ENCODE results near the gene ZNG1A. TPM values are rescaled to one million over a fixed set of nuclear protein-coding genes. Genes with fewer than 3 reads are reported as not detected.
"Not testable (repeated sequence)": the region's sequence is repeated elsewhere in the genome, so short reads cannot be mapped to it uniquely, and the experiment has no call there.

ZNG1A gene
- total RNA-seq, 1 experiment from 2014 or later = 31.1 TPM

- H2AK5ac ChIP-seq (ENCODE audit: insufficient read length, low read length); H3T11ph ChIP-seq (ENCODE audit: low read length); H3K9me3 Mint-ChIP-seq; H4K91ac ChIP-seq (ENCODE audit: insufficient read length, low read depth, low read length); H3K27ac ChIP-seq (ENCODE audit: insufficient read length, low read depth, low read length); H3K9me3 ChIP-seq (ENCODE audit: control insufficient read depth, low read depth, low read length); H2BK20ac ChIP-seq (ENCODE audit: low read depth, low read length, poor library complexity, severe bottlenecking); H3K14ac ChIP-seq (ENCODE audit: insufficient read depth, low read length); H2BK120ac ChIP-seq (ENCODE audit: low read depth, low read length, poor library complexity, severe bottlenecking); H3K9ac ChIP-seq (ENCODE audit: extremely low read depth, insufficient read length, low read length); H3K23ac ChIP-seq (ENCODE audit: insufficient read length, low read depth, low read length); H2BK15ac ChIP-seq (ENCODE audit: low read depth, low read length); H2BK5ac ChIP-seq (ENCODE audit: insufficient read length, low read length); H4K20me1 ChIP-seq (ENCODE audit: control insufficient read depth, insufficient read depth, insufficient read length); H2AFZ ChIP-seq (ENCODE audit: low read length); H3K23me2 ChIP-seq (ENCODE audit: insufficient read length, low read depth, low read length, poor library complexity, severe bottlenecking); H3K4ac ChIP-seq (ENCODE audit: low read depth, low read length); H3K4me1 ChIP-seq (ENCODE audit: insufficient read depth, low read length); H3K79me1 ChIP-seq (ENCODE audit: insufficient read depth, low read depth, low read length, poor library complexity, severe bottlenecking); H3K36me3 Mint-ChIP-seq (ENCODE audit: insufficient read depth in 1 of 3, low read depth in 3 of 3); H3K56ac ChIP-seq (ENCODE audit: insufficient read length, low read depth, low read length); H3K79me2 ChIP-seq (ENCODE audit: insufficient read depth, low read length); H3K18ac ChIP-seq (ENCODE audit: insufficient read length, low read depth, low read length); H2BK12ac ChIP-seq (ENCODE audit: insufficient read length, low read depth, low read length); H4K5ac ChIP-seq (ENCODE audit: insufficient read length, low read depth, low read length); H4K8ac ChIP-seq (replicated peaks; ENCODE audit: insufficient read length, low read depth, low read length); H3K27ac Mint-ChIP-seq: not testable (repeated sequence)
- Histone ChIP-seq H3K4me2 (ENCODE audit: insufficient read depth, insufficient read length, low read length) (peak within 1 kb of the TSS; percentile 40), H3K27me3 (ENCODE audit: insufficient read depth, low read length) (peaks cover 36% of the 10 kb centered on the region)
- Mint-ChIP-seq H3K4me3 (peak within 1 kb of the TSS; percentile 63 to 84), H3K4me1 (peaks cover 16 to 27% of the 10 kb centered on the region in 2 experiments), H3K27me3 (ENCODE audit: low read depth) (peaks cover 68% of the 10 kb centered on the region)
- no CpG with 5 or more reads among the region's 30 CpGs for WGBS (ENCODE audit: extremely low coverage, insufficient read length, low lambda C conversion rate)
- DNase-seq = peak; percentile 36
Measured at GRCh38 chr9:117995-118467, 60.8 kb downstream of the ZNG1A start, which contains the start of gene FOXD4. TSS of gene FOXD4 (minus strand) at chr9:118417. CDS start at chr9:118119, 298 bp downstream.

DNA sequence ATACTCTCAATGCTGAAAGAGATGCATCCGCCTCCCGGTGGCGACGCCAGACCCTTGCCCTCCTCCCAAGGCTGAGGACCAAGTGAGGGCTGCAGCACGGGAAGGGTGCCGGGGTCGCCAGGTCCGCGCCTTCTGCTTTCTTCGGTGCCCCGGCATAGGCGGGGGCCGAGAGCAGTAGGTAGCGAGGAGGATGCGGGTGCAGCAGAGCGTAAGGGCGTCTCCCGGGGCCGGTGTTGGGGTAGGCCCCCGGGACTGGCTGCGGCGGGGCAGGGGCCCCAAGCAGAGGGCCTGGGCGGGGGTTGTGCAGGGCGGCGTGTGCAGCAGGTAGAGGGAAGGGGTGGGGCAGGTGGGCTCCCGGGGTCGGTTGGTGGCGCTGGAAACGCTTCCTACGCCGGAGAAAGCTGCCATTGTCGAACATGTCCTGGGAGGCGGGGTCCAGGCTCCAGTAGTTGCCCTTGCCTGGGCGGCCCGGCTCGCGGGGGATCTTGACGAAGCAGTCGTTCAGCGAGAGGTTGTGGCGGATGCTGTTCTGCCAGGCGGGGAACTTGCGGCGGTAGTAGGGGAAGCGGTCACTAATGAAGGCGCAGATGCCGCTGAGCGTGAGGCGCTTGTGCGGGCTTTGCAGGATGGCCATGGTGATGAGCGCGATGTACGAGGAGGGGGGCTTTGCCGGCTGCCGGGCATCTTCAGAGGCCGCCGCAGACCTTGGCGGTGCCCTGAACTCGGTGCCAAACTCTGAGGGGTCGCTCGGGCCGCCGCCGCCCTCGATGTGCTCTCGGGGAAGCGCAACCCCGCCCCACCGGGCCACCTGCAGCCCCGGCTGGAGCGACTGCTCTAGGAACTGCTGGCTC, 61.5 kb downstream of the ZNG1A start:
- H2BK15ac ChIP-seq (ENCODE audit: low read depth, low read length); H3K79me1 ChIP-seq (ENCODE audit: insufficient read depth, low read depth, low read length, poor library complexity, severe bottlenecking); H3K9me3 Mint-ChIP-seq; H3K23ac ChIP-seq (ENCODE audit: insufficient read length, low read depth, low read length); H3K56ac ChIP-seq (ENCODE audit: insufficient read length, low read depth, low read length); H2BK20ac ChIP-seq (ENCODE audit: low read depth, low read length, poor library complexity, severe bottlenecking); H3K36me3 Mint-ChIP-seq (ENCODE audit: insufficient read depth in 1 of 3, low read depth in 3 of 3); H3K9me3 ChIP-seq (ENCODE audit: control insufficient read depth, low read depth, low read length); H3K14ac ChIP-seq (ENCODE audit: insufficient read depth, low read length); H2BK5ac ChIP-seq (ENCODE audit: insufficient read length, low read length); H3K4me1 ChIP-seq (ENCODE audit: insufficient read depth, low read length); H3T11ph ChIP-seq (ENCODE audit: low read length); H2AK5ac ChIP-seq (ENCODE audit: insufficient read length, low read length); H4K20me1 ChIP-seq (ENCODE audit: control insufficient read depth, insufficient read depth, insufficient read length); H3K79me2 ChIP-seq (ENCODE audit: insufficient read depth, low read length); H3K27ac Mint-ChIP-seq; H3K18ac ChIP-seq (ENCODE audit: insufficient read length, low read depth, low read length); H2AFZ ChIP-seq (ENCODE audit: low read length); H3K9ac ChIP-seq (ENCODE audit: extremely low read depth, insufficient read length, low read length); H4K91ac ChIP-seq (ENCODE audit: insufficient read length, low read depth, low read length); H2BK12ac ChIP-seq (ENCODE audit: insufficient read length, low read depth, low read length); H4K8ac ChIP-seq (replicated peaks; ENCODE audit: insufficient read length, low read depth, low read length); H3K4ac ChIP-seq (ENCODE audit: low read depth, low read length); H3K23me2 ChIP-seq (ENCODE audit: insufficient read length, low read depth, low read length, poor library complexity, severe bottlenecking); H3K27ac ChIP-seq (ENCODE audit: insufficient read length, low read depth, low read length); H4K5ac ChIP-seq (ENCODE audit: insufficient read length, low read depth, low read length); H2BK120ac ChIP-seq (ENCODE audit: low read depth, low read length, poor library complexity, severe bottlenecking): not testable (repeated sequence)
- Mint-ChIP-seq H3K4me3 (peak overlapping the region; percentile 63 to 84), H3K27me3 (ENCODE audit: low read depth) (peaks cover 75% of the 10 kb centered on the region), H3K4me1 (peaks cover 16 to 27% of the 10 kb centered on the region in 2 experiments)
- Histone ChIP-seq H3K27me3 (ENCODE audit: insufficient read depth, low read length) (peaks cover 42% of the 10 kb centered on the region), H3K4me2 (ENCODE audit: insufficient read depth, insufficient read length, low read length) (peak overlapping the region; percentile 40)
- peak; percentile 52 for DNase-seq
- WGBS (ENCODE audit: extremely low coverage, insufficient read length, low lambda C conversion rate) = no CpG with 5 or more reads among the region's 71 CpGs
